IPS-18a (cell line): Measurements from ENCODE around the gene MAD1L1.

Experiments used
- H3K27ac ChIP-seq: one replicate; pipeline ENCODE4 v1.5.1; 2013; ENCODE audit warnings: low read length
- H3K27me3 ChIP-seq: one replicate; pipeline ENCODE4 v1.6.1; 2013; ENCODE audit warnings: mild to moderate bottlenecking, low read length; ENCODE audit not compliant: control insufficient read depth, insufficient read depth
- H3K36me3 ChIP-seq: one replicate; pipeline ENCODE4 v1.6.1; 2013; ENCODE audit warnings: low read depth, low read length; ENCODE audit not compliant: control insufficient read depth
- H3K4me1 ChIP-seq: one replicate; pipeline ENCODE4 v1.6.1; 2013; ENCODE audit warnings: low read depth, low read length; ENCODE audit not compliant: control insufficient read depth
- H3K4me3 ChIP-seq: one replicate; pipeline ENCODE4 v1.5.1; 2013; ENCODE audit warnings: low read length
- H3K9ac ChIP-seq: one replicate; pipeline ENCODE4 v1.6.1; 2013; ENCODE audit warnings: mild to moderate bottlenecking, low read length, moderate library complexity
- H3K9me3 ChIP-seq: one replicate; pipeline ENCODE4 v1.6.1; 2013; ENCODE audit warnings: low read depth, low read length; ENCODE audit not compliant: control insufficient read depth

Gene MAD1L1

DNA sequence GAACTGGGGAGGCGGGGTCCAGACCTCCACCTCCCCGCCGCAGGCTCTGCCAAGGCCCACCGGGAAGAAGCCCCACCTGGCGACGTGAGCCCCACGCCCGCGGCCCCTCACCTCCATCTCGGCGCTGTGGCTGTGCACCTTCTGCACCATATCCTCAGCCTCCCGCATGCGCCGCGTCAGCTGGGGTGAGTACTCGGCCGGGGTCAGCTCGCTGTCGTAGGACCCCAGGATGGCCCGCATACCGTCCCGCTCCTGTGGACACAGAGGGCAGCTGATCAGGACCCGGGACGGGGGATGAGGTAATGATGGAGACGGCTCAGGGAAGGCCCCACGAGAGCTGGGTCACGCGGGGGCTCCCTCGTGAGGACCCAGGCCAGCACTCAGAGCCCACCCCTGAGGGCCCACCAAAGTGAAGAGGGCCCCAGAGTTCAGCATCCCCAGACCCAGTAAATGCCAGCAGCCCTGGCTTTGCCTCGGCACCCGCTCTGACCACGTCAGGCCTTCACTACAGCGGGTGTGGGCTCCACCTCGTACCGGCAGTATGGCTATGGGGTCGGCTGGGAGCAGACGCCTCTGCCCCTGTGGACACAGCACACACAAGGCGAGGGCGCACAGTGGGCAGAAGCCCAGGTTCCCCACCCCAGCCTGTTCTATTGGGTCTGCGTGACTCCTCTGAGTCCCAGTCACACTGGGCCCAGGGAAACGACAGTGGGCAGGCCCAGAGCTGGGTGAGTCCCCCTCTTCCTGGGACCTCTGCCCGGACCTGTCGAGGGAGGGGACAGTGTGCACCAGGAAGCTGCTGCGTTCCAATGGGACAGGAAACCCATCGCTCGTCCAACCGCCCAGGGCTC lies 218.1 kb downstream of the MAD1L1 start:
- H3K9me3 ChIP-seq = no peaks in the 10 kb centered on the region
- no peaks in the 10 kb centered on the region for H3K4me1 ChIP-seq
- no peak overlapping the region for H3K9ac ChIP-seq
- H3K4me3 ChIP-seq = no peak overlapping the region
- no peak overlapping the region for H3K27ac ChIP-seq
- H3K36me3 ChIP-seq = no peaks in the 10 kb centered on the region
- no peaks in the 10 kb centered on the region for H3K27me3 ChIP-seq

DNA sequence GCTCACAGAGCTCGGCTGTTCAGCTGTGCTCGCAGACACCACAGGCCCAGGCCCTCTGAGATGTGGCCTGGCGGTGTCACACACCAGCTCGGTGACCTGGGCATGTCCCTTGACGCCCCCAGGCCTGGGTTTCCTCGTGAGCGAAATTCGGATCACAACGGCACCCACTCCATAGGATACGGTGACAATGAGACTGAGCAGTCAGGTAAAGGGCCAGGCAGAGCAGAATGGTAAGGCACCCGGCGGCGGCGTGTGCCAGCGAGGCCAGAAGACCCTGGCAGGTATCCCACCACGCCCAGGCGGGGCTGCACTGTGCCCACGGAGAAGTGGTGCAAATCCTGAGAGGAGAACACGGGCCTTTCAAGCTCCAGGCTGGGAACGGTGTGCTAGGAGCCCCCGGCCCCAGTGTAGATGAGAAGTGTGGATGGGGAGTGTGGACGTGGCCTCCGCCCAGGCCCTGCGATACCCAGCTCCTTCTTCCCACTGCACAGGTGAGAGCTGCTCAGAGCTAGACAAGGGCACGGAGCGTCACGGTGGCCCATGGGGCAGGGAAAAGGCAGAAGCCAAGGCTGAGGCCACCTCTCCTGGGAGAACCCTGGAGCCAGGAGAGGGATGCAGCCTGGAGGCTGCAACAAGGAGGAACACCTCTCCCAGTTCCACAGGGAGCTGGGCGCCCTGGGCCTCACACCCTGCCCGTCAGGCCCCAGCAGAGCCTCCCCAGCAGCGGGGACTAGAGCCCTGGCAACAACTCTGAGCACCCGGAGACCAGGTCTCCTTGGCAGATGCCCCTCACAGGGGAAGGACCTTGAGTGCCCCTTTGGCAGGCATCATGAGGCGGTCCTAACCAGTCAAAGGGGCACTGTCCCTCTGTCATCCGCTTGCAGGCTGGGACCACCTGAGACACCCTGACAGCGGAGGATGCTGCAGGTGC lies 219.1 kb downstream of the MAD1L1 start:
- Histone ChIP-seq H3K4me1 (no peaks in the 10 kb centered on the region), H3K4me3 (no peak overlapping the region), H3K27ac (no peak overlapping the region), H3K9ac (no peak overlapping the region), H3K9me3 (no peaks in the 10 kb centered on the region), H3K36me3 (no peaks in the 10 kb centered on the region), H3K27me3 (no peaks in the 10 kb centered on the region)

DNA sequence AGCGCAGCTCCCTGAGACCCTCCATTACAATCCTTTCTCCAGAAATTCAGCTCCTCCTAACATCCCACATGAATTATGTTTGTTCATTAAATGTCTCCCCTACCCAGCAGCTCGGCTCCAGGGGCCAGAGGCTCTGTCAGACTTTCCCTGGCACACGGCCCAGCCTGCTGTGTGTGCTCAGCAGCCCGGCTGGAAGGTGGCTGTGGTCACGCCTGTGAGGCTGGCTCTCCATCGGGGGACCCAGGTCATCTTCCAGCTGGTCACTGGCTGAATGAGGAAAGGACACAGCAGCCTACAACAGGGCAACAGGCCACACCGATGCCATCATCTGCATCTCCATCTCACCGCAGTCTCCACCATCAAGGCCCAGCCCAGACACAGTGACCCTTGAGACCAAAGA lies 219.8 kb downstream of the MAD1L1 start:
- Histone ChIP-seq H3K4me1 (no peaks in the 10 kb centered on the region), H3K27me3 (no peaks in the 10 kb centered on the region), H3K27ac (no peak overlapping the region), H3K4me3 (no peak overlapping the region), H3K9me3 (no peaks in the 10 kb centered on the region), H3K36me3 (no peaks in the 10 kb centered on the region), H3K9ac (no peak overlapping the region)

DNA sequence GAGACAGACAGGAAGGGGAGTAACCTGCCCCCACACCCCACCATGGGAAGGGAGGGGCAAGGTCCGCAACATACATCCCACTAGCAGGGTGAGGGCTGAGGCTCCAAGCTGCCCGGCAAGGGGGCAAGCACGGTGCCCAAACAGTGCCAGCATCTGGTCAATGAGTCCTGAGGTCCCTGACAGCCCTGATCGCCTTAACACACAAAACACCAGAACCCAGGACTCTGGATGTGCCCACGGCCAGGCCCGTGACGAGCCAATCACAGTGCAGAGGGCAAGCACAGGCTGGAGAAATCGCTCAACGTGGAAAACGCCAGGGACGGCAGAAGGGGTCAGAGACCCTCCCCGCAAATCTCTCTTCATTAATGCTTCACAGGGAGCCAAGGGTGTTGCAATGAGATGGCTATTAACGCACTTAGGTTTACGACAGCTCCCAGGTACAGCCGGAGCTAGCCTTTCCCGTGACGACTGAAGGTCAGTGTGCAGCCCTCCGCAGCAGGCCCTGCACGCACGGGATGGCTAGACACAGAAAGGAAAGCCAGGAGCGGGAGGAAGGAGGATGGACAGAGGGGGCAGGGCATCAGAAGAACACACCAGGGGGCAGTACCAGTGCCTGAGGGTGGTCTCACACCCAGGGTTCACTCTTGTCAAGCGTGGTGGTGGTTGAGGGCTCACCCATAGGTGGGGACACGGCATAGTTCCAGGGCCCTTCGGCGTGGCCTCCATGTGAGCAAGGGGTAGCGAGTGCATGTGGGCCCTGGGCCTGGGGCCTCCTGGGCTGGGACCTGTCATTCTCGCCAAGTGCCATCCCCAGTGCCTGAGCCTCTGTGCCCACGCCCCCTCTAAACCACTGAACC lies 220.5 kb downstream of the MAD1L1 start:
- no peak overlapping the region for H3K9ac ChIP-seq
- H3K27me3 ChIP-seq = no peaks in the 10 kb centered on the region
- no peak overlapping the region for H3K27ac ChIP-seq
- no peak overlapping the region for H3K4me3 ChIP-seq
- H3K4me1 ChIP-seq = no peaks in the 10 kb centered on the region
- no peaks in the 10 kb centered on the region for H3K36me3 ChIP-seq
- no peaks in the 10 kb centered on the region for H3K9me3 ChIP-seq

DNA sequence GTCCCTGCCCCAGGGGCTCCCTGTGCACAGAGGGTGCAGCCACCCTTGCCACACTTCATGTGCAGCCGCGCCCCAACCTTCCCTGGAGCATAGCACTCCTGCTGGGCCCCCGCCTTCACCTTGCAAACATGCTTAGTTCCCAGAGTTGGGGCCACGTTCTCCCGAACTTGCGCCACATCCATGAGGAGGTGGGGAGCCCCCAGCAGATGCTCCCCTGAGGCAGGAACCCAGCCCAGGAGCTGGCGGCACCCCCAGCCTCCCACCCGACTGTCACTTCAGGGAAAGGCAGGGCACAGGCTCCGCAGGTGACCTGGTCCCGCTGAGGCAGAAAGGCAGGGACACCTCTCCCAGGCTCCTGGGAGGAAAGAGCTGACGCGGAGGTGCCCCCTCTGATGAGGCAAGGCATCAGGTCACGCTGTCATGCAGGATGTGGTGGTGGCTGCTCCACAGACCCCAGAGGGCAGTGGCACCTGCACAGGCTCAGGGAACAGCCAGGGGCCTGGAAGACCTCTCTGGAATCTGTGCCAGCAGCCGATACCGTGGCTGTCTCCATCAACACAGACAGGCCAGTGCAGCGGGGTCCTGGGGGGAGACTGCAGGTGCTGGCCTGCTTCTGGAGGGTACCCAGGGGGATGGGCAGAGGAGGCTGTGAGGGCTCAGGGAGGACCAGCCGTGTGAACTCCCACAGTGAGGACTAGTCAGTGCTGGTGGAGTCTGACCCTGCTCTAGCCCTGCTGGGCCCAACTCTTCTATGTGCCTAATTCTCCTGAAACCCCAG lies 221.3 kb downstream of the MAD1L1 start:
- Histone ChIP-seq H3K27me3 (no peaks in the 10 kb centered on the region), H3K27ac (no peak overlapping the region), H3K4me3 (no peak overlapping the region), H3K9ac (no peak overlapping the region), H3K9me3 (no peaks in the 10 kb centered on the region), H3K4me1 (no peaks in the 10 kb centered on the region), H3K36me3 (no peaks in the 10 kb centered on the region)

DNA sequence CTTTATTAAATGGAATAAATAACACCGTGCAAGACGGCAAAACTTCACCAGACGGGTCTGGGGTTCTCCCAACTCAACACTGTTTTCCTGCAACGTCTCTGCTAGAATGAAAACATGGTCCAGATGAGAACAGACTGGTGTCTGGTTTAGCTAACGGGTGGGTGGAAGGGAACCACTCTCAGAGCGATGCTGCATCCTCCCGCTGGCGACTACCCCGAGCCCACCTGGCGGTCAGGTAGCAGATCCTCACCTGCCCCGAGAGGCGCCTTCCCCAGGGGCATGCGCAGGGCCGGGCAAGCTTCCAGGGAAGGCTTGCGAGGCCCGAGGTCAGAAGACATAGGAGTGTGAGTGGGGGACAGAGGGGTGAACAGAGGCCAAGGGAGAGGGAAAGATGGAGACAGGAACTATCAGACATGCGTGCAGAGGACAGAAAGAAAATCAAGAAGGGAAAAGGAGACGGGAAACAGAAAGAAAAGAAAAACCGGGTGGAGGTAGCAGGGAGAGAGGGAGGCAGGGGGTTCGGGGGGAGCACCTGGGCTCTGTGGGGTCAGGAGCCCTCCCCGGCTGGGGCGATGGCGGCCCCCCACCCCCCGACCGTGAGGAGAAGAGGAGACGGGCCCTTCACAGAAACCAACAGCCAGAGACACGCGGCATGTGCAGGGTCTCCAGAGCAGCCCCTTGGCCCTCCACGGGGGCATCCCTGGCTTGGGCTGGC lies 222.0 kb downstream of the MAD1L1 start:
- H3K9ac ChIP-seq = no peak overlapping the region
- no peaks in the 10 kb centered on the region for H3K4me1 ChIP-seq
- H3K27ac ChIP-seq = no peak overlapping the region
- H3K9me3 ChIP-seq = no peaks in the 10 kb centered on the region
- H3K36me3 ChIP-seq = no peaks in the 10 kb centered on the region
- no peak overlapping the region for H3K4me3 ChIP-seq
- H3K27me3 ChIP-seq = no peaks in the 10 kb centered on the region

DNA sequence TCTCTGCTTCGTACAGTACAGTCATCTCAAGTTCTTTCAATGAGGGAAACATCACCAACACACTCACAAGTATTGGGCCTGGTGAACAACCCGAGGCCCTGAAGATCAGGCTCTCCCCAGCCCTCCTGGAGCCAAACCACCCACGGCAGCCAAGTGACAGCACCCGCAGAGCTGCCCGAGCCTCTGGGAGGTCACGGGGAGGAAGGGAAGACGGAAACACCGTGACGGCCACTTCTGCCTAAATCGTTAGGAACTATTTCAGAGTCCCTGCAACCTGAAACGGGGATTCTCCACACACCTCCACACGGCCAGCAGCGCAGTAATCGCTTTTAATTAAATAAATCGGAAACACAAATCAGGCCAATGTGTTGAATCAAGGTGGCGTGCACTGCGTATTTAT lies 222.6 kb downstream of the MAD1L1 start:
- Histone ChIP-seq H3K4me3 (no peak overlapping the region), H3K27ac (no peak overlapping the region), H3K9me3 (no peaks in the 10 kb centered on the region), H3K36me3 (no peaks in the 10 kb centered on the region), H3K4me1 (no peaks in the 10 kb centered on the region), H3K27me3 (no peaks in the 10 kb centered on the region), H3K9ac (no peak overlapping the region)

DNA sequence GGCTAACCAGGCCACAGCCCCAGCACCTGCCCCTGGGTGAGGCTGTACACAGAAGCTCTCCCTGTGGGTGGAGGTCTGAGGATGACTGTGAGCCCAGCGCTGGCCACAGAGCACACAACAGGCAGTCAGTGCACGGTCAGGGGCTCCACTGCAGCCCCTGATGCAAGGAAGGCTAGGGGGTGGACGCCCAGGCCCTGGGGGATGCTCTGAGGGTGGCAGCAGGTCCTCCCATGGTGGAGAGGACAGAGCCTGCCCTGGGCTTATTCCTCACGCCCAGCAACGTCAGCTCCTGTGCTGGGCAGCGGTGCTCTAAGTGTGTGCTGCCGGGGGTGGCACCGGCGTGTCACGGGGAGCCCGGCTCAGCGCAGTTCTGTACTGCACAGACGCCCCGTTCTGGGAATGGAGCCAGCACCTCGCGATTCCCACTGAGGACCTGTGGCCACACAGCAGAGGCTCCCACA lies 223.2 kb downstream of the MAD1L1 start:
- H3K9ac ChIP-seq = no peak overlapping the region
- H3K4me1 ChIP-seq = no peaks in the 10 kb centered on the region
- H3K27me3 ChIP-seq = no peaks in the 10 kb centered on the region
- no peak overlapping the region for H3K27ac ChIP-seq
- H3K4me3 ChIP-seq = no peak overlapping the region
- H3K36me3 ChIP-seq = no peaks in the 10 kb centered on the region
- no peaks in the 10 kb centered on the region for H3K9me3 ChIP-seq

DNA sequence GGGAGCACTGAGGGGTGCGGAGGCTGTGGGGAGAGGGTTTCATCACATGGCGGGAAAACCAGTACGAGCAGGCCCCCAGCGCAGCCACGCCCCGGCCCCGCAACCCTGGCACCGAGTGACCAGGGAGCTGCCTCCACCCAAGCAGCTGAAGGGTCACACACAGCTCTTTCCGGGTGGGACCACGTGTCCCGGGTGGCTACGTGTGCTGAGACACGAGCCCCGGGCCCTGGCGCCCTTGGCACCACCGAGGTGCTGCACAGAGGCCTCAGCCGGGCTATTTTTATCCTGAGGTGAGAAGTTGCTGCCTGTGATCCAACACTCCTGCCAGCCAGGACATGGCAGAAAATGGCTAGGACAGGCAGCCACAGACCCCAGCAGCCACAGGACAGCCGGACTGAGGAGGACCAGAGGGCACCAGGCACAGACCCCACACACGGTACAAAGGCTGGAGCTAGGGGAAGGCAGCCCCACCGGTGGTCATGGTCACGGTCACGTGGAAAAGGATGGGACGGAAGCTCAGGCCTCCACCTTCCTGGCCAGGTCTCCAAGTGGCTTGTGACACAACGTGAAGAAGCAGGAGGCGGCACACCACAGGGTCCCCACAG lies 223.7 kb downstream of the MAD1L1 start:
- Histone ChIP-seq H3K4me1 (no peaks in the 10 kb centered on the region), H3K9me3 (no peaks in the 10 kb centered on the region), H3K4me3 (no peak overlapping the region), H3K9ac (no peak overlapping the region), H3K36me3 (no peaks in the 10 kb centered on the region), H3K27me3 (no peaks in the 10 kb centered on the region), H3K27ac (no peak overlapping the region)
